ENCODE measurements around the gene PLA2G4A. TPM values are rescaled to one million over a fixed set of nuclear protein-coding genes. Genes with fewer than 3 reads are reported as not detected.
"Not testable (repeated sequence)": the region's sequence is repeated elsewhere in the genome, so short reads cannot be mapped to it uniquely, and the experiment has no call there.

PLA2G4A gene
- polyA plus RNA-seq, 4 donors, result 8.9 to 12.5 (median 10.6) TPM

GRCh38 chr1:186904361-186904760, 75.6 kb downstream of the PLA2G4A start:
- DNase-seq (ENCODE audit: low read depth in 4 of 4, low spot score in 3 of 4), result no peak

- no peak for DNase-seq (ENCODE audit: low read depth in 4 of 4, low spot score in 3 of 4)
These were observed 76.8 kb downstream of the PLA2G4A start for GRCh38 chr1:186905561-186905960.

DNA sequence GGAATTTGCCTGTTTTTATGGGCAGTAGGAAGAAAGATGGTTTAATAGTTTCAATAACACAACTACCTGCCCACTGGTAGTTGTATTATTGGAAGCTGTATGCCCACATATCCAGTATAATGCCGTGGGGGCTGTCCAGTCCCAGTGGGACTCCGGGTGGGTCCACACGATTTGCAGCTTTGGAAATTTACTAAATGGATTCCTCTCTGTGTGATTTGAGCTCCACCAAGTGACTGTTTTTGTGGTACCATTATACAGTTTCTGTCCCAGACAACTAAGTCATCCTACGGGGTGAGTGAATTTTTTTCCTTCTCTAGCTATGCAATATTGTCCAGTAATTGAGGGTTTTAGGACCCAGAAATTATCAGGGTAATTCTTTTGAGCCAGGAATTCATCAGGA, 86.8 kb downstream of the PLA2G4A start:
- DNase-seq (ENCODE audit: low read depth in 4 of 4, low spot score in 3 of 4), result no peak

DNA sequence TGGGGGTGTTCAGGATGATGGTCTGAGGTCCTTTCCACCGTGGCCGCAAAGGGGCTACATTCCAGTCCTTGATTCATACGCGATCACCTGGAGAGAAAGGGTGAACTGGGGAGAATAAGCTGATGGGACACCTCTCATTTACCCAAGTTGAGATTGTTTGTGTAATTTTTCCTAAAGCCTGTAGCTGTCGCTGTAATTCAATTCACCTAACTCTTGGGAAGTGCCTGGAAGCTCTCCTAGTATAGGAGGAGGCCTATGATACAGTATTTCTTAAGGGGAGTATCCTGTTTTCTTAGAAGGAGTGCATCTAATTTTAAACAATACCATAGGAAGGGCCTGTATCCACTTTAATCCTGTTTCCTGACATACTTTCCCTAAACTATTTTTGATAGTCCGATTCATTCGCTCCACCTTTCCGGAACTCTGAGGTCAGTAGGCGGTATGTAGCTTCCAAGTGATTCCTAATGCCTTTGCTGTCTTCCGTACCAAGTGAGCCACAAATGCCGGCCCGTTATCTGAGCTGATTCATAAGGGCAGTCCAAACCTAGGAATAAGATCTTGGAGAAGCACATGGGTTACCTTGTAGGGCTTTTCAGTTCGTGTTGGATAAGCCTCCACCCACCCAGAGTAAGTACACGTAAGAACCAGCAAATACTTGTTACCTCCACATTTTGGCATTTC, 88.5 kb downstream of the PLA2G4A start:
- DNase-seq (ENCODE audit: low read depth in 4 of 4, low spot score in 3 of 4), result not testable (repeated sequence)

DNA sequence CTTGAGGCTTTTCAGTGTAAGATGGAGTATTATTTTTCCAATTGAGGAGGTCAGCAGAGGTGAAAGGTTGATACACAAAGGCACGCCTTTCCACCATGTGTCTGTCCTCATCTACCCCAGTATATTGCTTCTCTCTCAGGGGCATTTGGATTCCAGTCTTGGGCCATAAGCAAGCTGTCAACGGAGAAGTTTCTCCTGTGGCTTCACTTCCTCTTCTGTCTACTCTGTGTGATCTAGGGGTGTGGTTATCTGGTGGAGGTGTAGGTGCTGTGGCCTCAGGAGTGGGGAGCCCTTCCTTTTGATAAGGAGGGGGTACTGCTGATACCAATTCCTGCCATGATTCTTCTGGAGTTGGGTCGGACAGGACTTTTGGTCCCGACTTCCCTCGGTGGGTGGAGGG, 92.6 kb downstream of the PLA2G4A start:
- not testable (repeated sequence) for DNase-seq (ENCODE audit: low read depth in 4 of 4, low spot score in 3 of 4)

- DNase-seq (ENCODE audit: low read depth in 4 of 4, low spot score in 3 of 4), result not testable (repeated sequence)
These were observed 94.1 kb downstream of the PLA2G4A start for GRCh38 chr1:186922814-186923213.

GRCh38 chr1:186923486-186923885, 94.7 kb downstream of the PLA2G4A start:
- DNase-seq (ENCODE audit: low read depth in 4 of 4, low spot score in 3 of 4), result no peak

- DNase-seq (ENCODE audit: low read depth in 4 of 4, low spot score in 3 of 4), result no peak
These were observed 97.3 kb downstream of the PLA2G4A start for GRCh38 chr1:186925881-186926669.

DNA sequence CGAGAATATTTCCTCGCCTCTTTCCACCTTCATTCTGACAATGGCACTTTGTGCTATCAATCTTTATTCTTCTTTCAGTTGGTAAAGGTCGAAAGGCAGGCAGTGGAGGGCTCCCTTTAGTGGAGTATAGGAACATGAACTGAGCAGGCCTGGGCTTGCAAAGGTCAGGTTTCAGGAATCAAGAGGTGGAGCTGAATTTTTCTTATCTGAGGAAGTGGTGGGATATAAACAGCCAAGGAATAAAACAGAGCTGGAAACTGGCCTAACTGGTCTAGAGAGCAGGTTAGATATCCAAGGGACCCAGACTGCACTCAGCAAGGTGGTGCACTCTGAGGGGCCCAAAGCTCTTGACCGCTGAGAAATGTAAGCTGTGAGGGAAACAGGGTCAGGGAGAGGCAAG, 99.1 kb downstream of the PLA2G4A start:
- DNase-seq (ENCODE audit: low read depth in 4 of 4, low spot score in 3 of 4), result no peak

- DNase-seq (ENCODE audit: low read depth in 4 of 4, low spot score in 3 of 4), result no peak
These were observed 101.5 kb downstream of the PLA2G4A start for GRCh38 chr1:186930238-186930637.

- DNase-seq (ENCODE audit: low read depth in 4 of 4, low spot score in 3 of 4), result no peak
These were observed 108.4 kb downstream of the PLA2G4A start for GRCh38 chr1:186937016-186937670.

- no peak for DNase-seq (ENCODE audit: low read depth in 4 of 4, low spot score in 3 of 4)
These were observed 115.3 kb downstream of the PLA2G4A start for GRCh38 chr1:186943891-186944686.

DNA sequence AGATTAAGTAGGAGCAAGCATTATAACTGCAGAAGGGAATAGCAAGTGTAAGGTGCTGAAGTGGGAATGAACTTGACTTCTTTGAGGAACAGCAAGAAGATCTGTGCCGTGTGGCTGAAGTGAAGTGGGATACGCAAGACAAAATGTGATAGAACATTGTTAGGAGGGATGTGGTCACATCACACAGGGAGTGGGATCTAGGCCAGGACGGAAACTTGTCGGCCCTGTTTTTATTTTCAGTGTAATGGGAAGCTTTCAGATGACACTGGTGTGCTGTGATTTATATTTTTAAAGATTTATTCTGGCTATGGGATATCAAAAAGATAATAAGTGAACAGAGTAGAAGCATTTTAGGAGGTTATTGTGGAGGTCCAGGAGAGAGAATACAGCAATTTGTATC, 116.4 kb downstream of the PLA2G4A start:
- DNase-seq (ENCODE audit: low read depth in 4 of 4, low spot score in 3 of 4), result no peak

DNA sequence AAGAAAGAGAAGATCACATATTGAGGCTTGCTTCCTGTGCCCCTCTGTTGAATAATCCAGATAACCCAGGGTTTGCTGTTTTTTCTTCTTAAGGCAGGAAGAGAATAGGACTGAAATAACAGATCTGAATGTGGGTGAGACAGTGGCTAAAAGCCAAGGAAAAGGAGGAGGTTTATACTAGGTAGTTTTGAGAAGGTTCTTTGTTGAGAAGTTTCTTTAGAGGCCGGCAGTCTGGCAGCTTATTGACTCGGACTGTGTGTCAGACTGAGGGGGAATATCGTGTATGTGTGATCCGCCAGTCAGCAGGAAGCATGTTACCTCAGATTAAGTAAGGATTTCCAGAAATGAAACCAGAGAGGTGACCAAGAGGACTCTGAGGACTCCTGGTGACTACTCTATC, 119.8 kb downstream of the PLA2G4A start:
- no peak for DNase-seq (ENCODE audit: low read depth in 4 of 4, low spot score in 3 of 4)

- no peak for DNase-seq (ENCODE audit: low read depth in 4 of 4, low spot score in 3 of 4)
These were observed 120.4 kb downstream of the PLA2G4A start for GRCh38 chr1:186949173-186949572.

GRCh38 chr1:186950547-186950946, 121.8 kb downstream of the PLA2G4A start:
- DNase-seq (ENCODE audit: low read depth in 4 of 4, low spot score in 3 of 4), result no peak

GRCh38 chr1:186953876-186954275, 125.1 kb downstream of the PLA2G4A start:
- no peak for DNase-seq (ENCODE audit: low read depth in 4 of 4, low spot score in 3 of 4)

DNA sequence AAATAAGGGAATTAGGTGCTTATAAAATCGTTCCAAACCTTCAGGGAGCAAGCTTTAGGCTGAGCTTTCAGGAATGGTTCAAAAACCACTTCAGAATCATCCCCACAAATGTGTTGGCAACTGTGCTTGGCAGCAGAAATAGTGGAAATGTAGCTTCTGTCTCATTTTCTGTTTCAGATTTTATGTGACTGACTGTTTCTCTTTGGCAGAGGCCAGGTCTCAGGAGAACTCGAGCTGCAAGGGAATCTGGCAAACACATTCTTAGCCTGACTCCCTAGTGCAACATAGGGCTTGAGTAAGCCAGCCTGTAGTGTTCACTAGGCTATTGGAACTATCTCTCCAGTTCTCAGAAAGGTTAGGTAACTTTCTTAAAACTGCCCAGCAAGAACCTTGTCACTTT, 128.6 kb downstream of the PLA2G4A start:
- no peak for DNase-seq (ENCODE audit: low read depth in 4 of 4, low spot score in 3 of 4)

DNA sequence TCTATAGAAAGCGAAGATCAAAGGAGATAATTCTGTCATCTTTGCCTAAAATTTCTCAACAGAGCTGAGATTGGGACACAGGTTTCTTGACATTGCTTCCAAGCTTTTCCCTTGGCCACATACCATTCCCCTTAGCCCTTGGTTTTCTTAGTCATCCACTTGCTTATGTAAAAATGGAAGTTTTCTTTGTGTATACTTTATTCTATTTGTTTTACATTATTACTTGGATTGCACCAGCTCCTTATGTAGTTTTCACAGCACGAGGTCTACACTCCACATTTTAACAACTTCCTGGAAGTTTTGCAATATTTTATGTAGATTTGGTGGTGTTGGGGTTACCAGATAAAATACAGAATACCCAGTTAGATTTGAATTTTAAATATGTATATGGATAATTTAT, 129.8 kb downstream of the PLA2G4A start:
- no peak for DNase-seq (ENCODE audit: low read depth in 4 of 4, low spot score in 3 of 4)

DNA sequence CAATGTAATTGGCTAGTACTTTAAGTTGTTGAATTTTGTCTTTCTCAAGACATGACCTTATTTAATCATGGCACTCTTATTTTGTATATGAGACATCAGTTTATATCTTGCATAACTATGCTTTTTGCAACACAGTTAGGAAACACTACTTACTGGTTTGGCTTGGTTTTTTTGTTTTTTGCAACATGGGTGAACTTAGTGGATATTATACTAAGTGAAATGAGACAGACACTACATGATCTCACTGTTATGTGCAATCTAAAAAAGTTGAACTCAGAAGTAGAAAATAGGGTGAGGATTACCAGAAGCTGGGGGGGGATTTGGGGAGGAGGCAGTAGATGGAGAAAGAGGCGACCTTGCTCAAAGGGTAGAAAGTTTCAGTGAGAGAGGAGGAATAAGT, 132.1 kb downstream of the PLA2G4A start:
- no peak for DNase-seq (ENCODE audit: low read depth in 4 of 4, low spot score in 3 of 4)

DNA sequence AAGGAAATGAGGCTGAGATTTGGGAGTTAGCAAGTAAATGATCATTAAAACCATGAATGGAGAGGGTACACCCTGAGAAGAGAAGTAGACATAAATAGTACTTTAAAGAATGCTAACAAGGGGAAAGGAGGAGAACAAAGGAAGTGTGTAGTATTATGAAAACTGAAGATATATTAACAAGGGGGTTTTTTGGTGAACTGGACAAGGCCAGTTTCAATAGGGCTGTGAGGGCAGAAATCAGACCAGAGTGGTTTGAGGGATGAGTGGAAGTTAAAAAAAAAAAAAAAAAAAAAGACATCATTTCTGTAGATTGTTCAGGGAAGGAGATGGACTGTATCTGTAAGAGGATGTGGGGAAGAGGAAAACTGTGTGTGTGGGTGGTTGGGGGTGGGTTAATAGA, 137.1 kb downstream of the PLA2G4A start:
- DNase-seq (ENCODE audit: low read depth in 4 of 4, low spot score in 3 of 4), result no peak
